Measurements from ENCODE around the gene CSNK1G3. TPM values are rescaled to one million over a fixed set of nuclear protein-coding genes. Genes with fewer than 3 reads are reported as not detected.

The CSNK1G3 gene
- total RNA-seq, 1 experiment from 2014 or later, result 48.3 TPM

DNA sequence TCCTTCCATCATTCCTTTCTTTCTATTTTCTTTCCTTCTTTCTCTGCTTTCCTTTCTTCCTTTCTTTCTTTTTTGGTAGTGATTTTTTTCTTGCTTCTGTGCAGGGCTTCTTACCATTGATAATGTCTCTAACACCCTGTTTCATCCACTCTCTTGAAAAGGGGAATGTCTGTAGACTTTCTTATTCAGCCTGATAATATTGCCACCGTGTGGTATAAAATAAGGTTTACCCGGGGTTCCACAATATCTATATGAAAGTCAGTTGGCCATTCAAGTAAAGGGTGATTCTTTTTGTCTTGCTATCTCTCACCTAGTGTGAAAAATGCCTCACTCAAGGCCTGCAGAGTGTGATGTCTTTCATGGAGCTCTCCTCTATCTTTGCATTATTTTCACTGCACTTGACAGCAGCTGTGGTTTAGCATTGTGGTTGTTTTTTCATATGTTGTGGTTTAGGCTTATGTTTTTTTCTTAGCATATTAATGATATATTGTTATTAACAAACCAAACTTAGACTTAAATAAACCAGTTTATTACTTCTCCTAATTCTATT is 153.9 kb downstream of the CSNK1G3 start:
- TF ChIP-seq, protein P1, sequence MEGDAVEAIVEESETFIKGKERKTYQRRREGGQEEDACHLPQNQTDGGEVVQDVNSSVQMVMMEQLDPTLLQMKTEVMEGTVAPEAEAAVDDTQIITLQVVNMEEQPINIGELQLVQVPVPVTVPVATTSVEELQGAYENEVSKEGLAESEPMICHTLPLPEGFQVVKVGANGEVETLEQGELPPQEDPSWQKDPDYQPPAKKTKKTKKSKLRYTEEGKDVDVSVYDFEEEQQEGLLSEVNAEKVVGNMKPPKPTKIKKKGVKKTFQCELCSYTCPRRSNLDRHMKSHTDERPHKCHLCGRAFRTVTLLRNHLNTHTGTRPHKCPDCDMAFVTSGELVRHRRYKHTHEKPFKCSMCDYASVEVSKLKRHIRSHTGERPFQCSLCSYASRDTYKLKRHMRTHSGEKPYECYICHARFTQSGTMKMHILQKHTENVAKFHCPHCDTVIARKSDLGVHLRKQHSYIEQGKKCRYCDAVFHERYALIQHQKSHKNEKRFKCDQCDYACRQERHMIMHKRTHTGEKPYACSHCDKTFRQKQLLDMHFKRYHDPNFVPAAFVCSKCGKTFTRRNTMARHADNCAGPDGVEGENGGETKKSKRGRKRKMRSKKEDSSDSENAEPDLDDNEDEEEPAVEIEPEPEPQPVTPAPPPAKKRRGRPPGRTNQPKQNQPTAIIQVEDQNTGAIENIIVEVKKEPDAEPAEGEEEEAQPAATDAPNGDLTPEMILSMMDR (conservative IDR thresholded peaks at IDR 0.05), result no peak
- peaks cover 25 to 31% of the 10 kb centered on the region in 2 experiments for H3K9me3 Mint-ChIP-seq
- H3K9me3 ChIP-seq (ENCODE audit: control insufficient read depth, low read depth, low read length), result no peaks in the 10 kb centered on the region
- H3K4me3 Mint-ChIP-seq, result no peak overlapping the region
- no peak for DNase-seq
- peaks cover 11 to 31% (median 11%) of the 10 kb centered on the region in 3 experiments for H3K36me3 Mint-ChIP-seq (ENCODE audit: insufficient read depth in 1 of 3, low read depth in 3 of 3)
- no CpG with 5 or more reads among the region's 2 CpGs for WGBS (ENCODE audit: extremely low coverage, insufficient read length, low lambda C conversion rate)
- H3K79me2 ChIP-seq (ENCODE audit: insufficient read depth, low read length), result no peaks in the 10 kb centered on the region
- no peak overlapping the region for H2BK5ac ChIP-seq (ENCODE audit: insufficient read length, low read length)
- no peaks in the 10 kb centered on the region for H3K4me1 ChIP-seq (ENCODE audit: insufficient read depth, low read length)
- H3K4me1 Mint-ChIP-seq, result peaks cover 6 to 10% of the 10 kb centered on the region in 2 experiments
- no peaks in the 10 kb centered on the region for H3K23me2 ChIP-seq (ENCODE audit: insufficient read length, low read depth, low read length, poor library complexity, severe bottlenecking)
- H4K20me1 ChIP-seq (ENCODE audit: control insufficient read depth, insufficient read depth, insufficient read length), result no peaks in the 10 kb centered on the region
- no peak overlapping the region for H3K4me2 ChIP-seq (ENCODE audit: insufficient read depth, insufficient read length, low read length)
- no peak overlapping the region for H3K4ac ChIP-seq (ENCODE audit: low read depth, low read length)
- no peak overlapping the region for H2BK12ac ChIP-seq (ENCODE audit: insufficient read length, low read depth, low read length)
- no peak overlapping the region for H3K27ac ChIP-seq (ENCODE audit: insufficient read length, low read depth, low read length)
- no peak overlapping the region for H3K23ac ChIP-seq (ENCODE audit: insufficient read length, low read depth, low read length)
- no peak overlapping the region for H3T11ph ChIP-seq (ENCODE audit: low read length)
- H4K5ac ChIP-seq (ENCODE audit: insufficient read length, low read depth, low read length), result no peak overlapping the region
- no peak overlapping the region for H2BK20ac ChIP-seq (ENCODE audit: low read depth, low read length, poor library complexity, severe bottlenecking)
- no peak overlapping the region for H3K56ac ChIP-seq (ENCODE audit: insufficient read length, low read depth, low read length)
- H3K79me1 ChIP-seq (ENCODE audit: insufficient read depth, low read depth, low read length, poor library complexity, severe bottlenecking), result no peaks in the 10 kb centered on the region
- peaks cover 1% of the 10 kb centered on the region; the same call in 1 of the 2 replicates for H3K27me3 Mint-ChIP-seq (ENCODE audit: low read depth)
- no peaks in the 10 kb centered on the region for H3K27me3 ChIP-seq (ENCODE audit: insufficient read depth, low read length)
- H2BK120ac ChIP-seq (ENCODE audit: low read depth, low read length, poor library complexity, severe bottlenecking), result no peak overlapping the region
- H4K8ac ChIP-seq (replicated peaks; ENCODE audit: insufficient read length, low read depth, low read length), result no peak overlapping the region
- no peak overlapping the region for H2AK5ac ChIP-seq (ENCODE audit: insufficient read length, low read length)
- H2BK15ac ChIP-seq (ENCODE audit: low read depth, low read length), result no peak overlapping the region
- H3K14ac ChIP-seq (ENCODE audit: insufficient read depth, low read length), result no peak overlapping the region
- H3K18ac ChIP-seq (ENCODE audit: insufficient read length, low read depth, low read length), result no peak overlapping the region
- no peak overlapping the region for H3K9ac ChIP-seq (ENCODE audit: extremely low read depth, insufficient read length, low read length)
- no peak overlapping the region for H2AFZ ChIP-seq (ENCODE audit: low read length)
- no peak overlapping the region for H4K91ac ChIP-seq (ENCODE audit: insufficient read length, low read depth, low read length)
- H3K27ac Mint-ChIP-seq, result no peak overlapping the region

Other genes starting within 250 kb of the CSNK1G3 start
- 22.5 and 22.9 TPM in 2 replicates for gene CEP120, start 88.8 kb upstream of the CSNK1G3 start, total RNA-seq (2021)

Measured in H9 (cell line).